HG03460 (cell line): ENCODE results near the gene DNAJC8.
A peak's percentile ranks its signal among the peaks of the same experiment; 100 is the strongest.

Source experiments
- ATAC-seq: cut with Tn5 transposase; IDR thresholded peaks from one replicate; pipeline ENCODE4 v1.9.1; 2021; ENCODE audit not compliant: unreplicated experiment

DNAJC8 gene

GRCh38 chr1:28256197-28256827 lies 23.5 kb upstream of the DNAJC8 start:
- ATAC-seq = no peak

- ATAC-seq = no peak
Observed at GRCh38 chr1:28249866-28250295, 17.1 kb upstream of the DNAJC8 start.

GRCh38 chr1:28249013-28249865 lies 16.4 kb upstream of the DNAJC8 start:
- no peak for ATAC-seq

GRCh38 chr1:28248273-28249012 lies 15.6 kb upstream of the DNAJC8 start:
- ATAC-seq = no peak

- no peak for ATAC-seq
Observed at GRCh38 chr1:28247612-28248272, 14.9 kb upstream of the DNAJC8 start.

- no peak for ATAC-seq
Observed at GRCh38 chr1:28246427-28246832, 13.6 kb upstream of the DNAJC8 start.

- ATAC-seq = no peak
Observed at GRCh38 chr1:28244549-28245251, 11.9 kb upstream of the DNAJC8 start.

- no peak for ATAC-seq
Observed at GRCh38 chr1:28243685-28244311, 11.0 kb upstream of the DNAJC8 start.

- no peak for ATAC-seq
Observed at GRCh38 chr1:28241638-28242241, 8.9 kb upstream of the DNAJC8 start.

GRCh38 chr1:28240024-28240423 lies 7.2 kb upstream of the DNAJC8 start:
- ATAC-seq = no peak

GRCh38 chr1:28239004-28239403 lies 6.2 kb upstream of the DNAJC8 start:
- no peak for ATAC-seq

GRCh38 chr1:28236656-28237322 lies 4.0 kb upstream of the DNAJC8 start:
- no peak for ATAC-seq

GRCh38 chr1:28235755-28236655 lies 3.2 kb upstream of the DNAJC8 start, which contains the start of gene ATP5IF1:
Gene ATP5IF1 (plus strand): TSS chr1:28236124. CDS start chr1:28236184, 60 bp downstream.
- peak; percentile 80 for ATAC-seq

GRCh38 chr1:28233264-28233606 lies 406 bp upstream of the DNAJC8 start:
- ATAC-seq = no peak

GRCh38 chr1:28229996-28230395 lies 2.8 kb downstream of the DNAJC8 start:
- ATAC-seq = no peak

- ATAC-seq = no peak
Observed at GRCh38 chr1:28229089-28229488, 3.7 kb downstream of the DNAJC8 start.

- ATAC-seq = no peak
Observed at GRCh38 chr1:28213315-28213714, 19.5 kb downstream of the DNAJC8 start.

- no peak for ATAC-seq
Observed at GRCh38 chr1:28209700-28210099, 23.1 kb downstream of the DNAJC8 start.
